ENCODE data around the gene CALCOCO1.

Gene CALCOCO1

GRCh38 chr12:53738406-53739213, 11.4 kb upstream of the CALCOCO1 start:
- Histone ChIP-seq H3K36me3 (replicated peaks; ENCODE audit: low read depth, low read length) (no peaks in the 10 kb centered on the region), H3K27me3 (ENCODE audit: low read depth, low read length) (peaks cover 19% of the 10 kb centered on the region), H3K4me3 (ENCODE audit: low read length) (no peak overlapping the region), H4K20me1 (ENCODE audit: insufficient read depth, low read length) (no peaks in the 10 kb centered on the region), H3K79me2 (ENCODE audit: low read length) (no peaks in the 10 kb centered on the region), H3K9me3 (ENCODE audit: insufficient read depth, low read length) (no peaks in the 10 kb centered on the region), H2AFZ (ENCODE audit: low read depth, low read length) (no peak overlapping the region), H3K9ac (ENCODE audit: low read length) (no peak overlapping the region), H3K27ac (ENCODE audit: low read length) (no peak overlapping the region), H3K4me2 (ENCODE audit: low read length) (no peak overlapping the region), H3K4me1 (ENCODE audit: low read length) (no peaks in the 10 kb centered on the region)
- TF ChIP-seq EZH2phosphoT487 (IDR thresholded peaks at IDR 0.05; ENCODE audit: low read depth) (no peak), CTCF (IDR thresholded peaks at IDR 0.05; ENCODE audit: low read depth, low read length) (no peak)

- H3K9ac ChIP-seq (ENCODE audit: low read length), result no peak overlapping the region
- no peak overlapping the region for H3K27ac ChIP-seq (ENCODE audit: low read length)
- H3K36me3 ChIP-seq (replicated peaks; ENCODE audit: low read depth, low read length), result no peaks in the 10 kb centered on the region
- H4K20me1 ChIP-seq (ENCODE audit: insufficient read depth, low read length), result no peaks in the 10 kb centered on the region
- no peak for TF ChIP-seq CTCF (IDR thresholded peaks at IDR 0.05; ENCODE audit: low read depth, low read length)
- TF ChIP-seq EZH2phosphoT487 (IDR thresholded peaks at IDR 0.05; ENCODE audit: low read depth), result no peak
- H3K4me2 ChIP-seq (ENCODE audit: low read length), result no peak overlapping the region
- no peak overlapping the region for H3K4me3 ChIP-seq (ENCODE audit: low read length)
- H3K9me3 ChIP-seq (ENCODE audit: insufficient read depth, low read length), result no peaks in the 10 kb centered on the region
- no peak overlapping the region for H2AFZ ChIP-seq (ENCODE audit: low read depth, low read length)
- H3K4me1 ChIP-seq (ENCODE audit: low read length), result no peaks in the 10 kb centered on the region
- peaks cover 19% of the 10 kb centered on the region for H3K27me3 ChIP-seq (ENCODE audit: low read depth, low read length)
- no peaks in the 10 kb centered on the region for H3K79me2 ChIP-seq (ENCODE audit: low read length)
Measured at GRCh38 chr12:53737951-53738405, 10.7 kb upstream of the CALCOCO1 start.

GRCh38 chr12:53737093-53737808, 10.0 kb upstream of the CALCOCO1 start:
- H3K4me1 ChIP-seq (ENCODE audit: low read length), result no peaks in the 10 kb centered on the region
- peaks cover 22% of the 10 kb centered on the region for H3K27me3 ChIP-seq (ENCODE audit: low read depth, low read length)
- no peaks in the 10 kb centered on the region for H3K36me3 ChIP-seq (replicated peaks; ENCODE audit: low read depth, low read length)
- no peaks in the 10 kb centered on the region for H3K79me2 ChIP-seq (ENCODE audit: low read length)
- no peaks in the 10 kb centered on the region for H3K9me3 ChIP-seq (ENCODE audit: insufficient read depth, low read length)
- H3K27ac ChIP-seq (ENCODE audit: low read length), result no peak overlapping the region
- TF ChIP-seq EZH2phosphoT487 (IDR thresholded peaks at IDR 0.05; ENCODE audit: low read depth) (no peak), CTCF (IDR thresholded peaks at IDR 0.05; ENCODE audit: low read depth, low read length) (no peak)
- H3K4me2 ChIP-seq (ENCODE audit: low read length), result no peak overlapping the region
- H3K4me3 ChIP-seq (ENCODE audit: low read length), result no peak overlapping the region
- H3K9ac ChIP-seq (ENCODE audit: low read length), result no peak overlapping the region
- no peaks in the 10 kb centered on the region for H4K20me1 ChIP-seq (ENCODE audit: insufficient read depth, low read length)
- no peak overlapping the region for H2AFZ ChIP-seq (ENCODE audit: low read depth, low read length)

GRCh38 chr12:53736592-53736991, 9.3 kb upstream of the CALCOCO1 start:
- Histone ChIP-seq H3K9ac (ENCODE audit: low read length) (no peak overlapping the region), H3K36me3 (replicated peaks; ENCODE audit: low read depth, low read length) (no peaks in the 10 kb centered on the region), H3K9me3 (ENCODE audit: insufficient read depth, low read length) (no peaks in the 10 kb centered on the region), H3K27ac (ENCODE audit: low read length) (no peak overlapping the region), H3K4me2 (ENCODE audit: low read length) (no peak overlapping the region), H3K4me1 (ENCODE audit: low read length) (no peaks in the 10 kb centered on the region), H4K20me1 (ENCODE audit: insufficient read depth, low read length) (no peaks in the 10 kb centered on the region), H2AFZ (ENCODE audit: low read depth, low read length) (no peak overlapping the region), H3K4me3 (ENCODE audit: low read length) (no peak overlapping the region), H3K79me2 (ENCODE audit: low read length) (no peaks in the 10 kb centered on the region), H3K27me3 (ENCODE audit: low read depth, low read length) (peaks cover 22% of the 10 kb centered on the region)
- no peak for TF ChIP-seq CTCF (IDR thresholded peaks at IDR 0.05; ENCODE audit: low read depth, low read length)
- TF ChIP-seq EZH2phosphoT487 (IDR thresholded peaks at IDR 0.05; ENCODE audit: low read depth), result no peak

Measured in OCI-LY3 (cell line).